ENCODE data around the gene FOLR1.
"Not testable (repeated sequence)": the region's sequence is repeated elsewhere in the genome, so short reads cannot be mapped to it uniquely, and the experiment has no call there.

DNA sequence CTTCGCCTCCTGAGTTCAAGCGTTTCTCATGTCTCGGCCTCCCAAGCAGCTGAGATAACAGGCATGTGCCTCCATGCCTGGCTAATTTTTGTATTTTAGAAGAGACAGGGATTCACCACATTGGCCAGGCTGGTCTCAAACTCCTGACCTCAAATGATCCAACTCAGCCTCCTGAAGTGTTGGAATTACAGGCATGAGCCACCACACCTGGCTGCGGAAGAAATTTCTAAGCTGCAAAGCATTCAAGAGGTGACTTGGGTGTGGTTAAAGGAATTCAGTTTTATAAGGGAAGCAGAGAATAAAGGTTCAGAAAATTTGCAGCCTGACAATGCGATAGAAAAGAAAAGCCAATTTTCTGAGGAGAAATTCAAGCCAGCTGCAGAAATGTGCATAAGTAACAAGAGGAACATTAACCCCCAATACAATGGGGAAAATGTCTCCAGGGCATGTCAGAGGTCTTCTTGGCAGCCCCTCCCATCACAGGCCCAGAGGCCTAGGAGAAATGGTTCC is 22.8 kb upstream of the FOLR1 start:
- not testable (repeated sequence) for TF ChIP-seq POLR2AphosphoS5, POLR2A (IDR thresholded peaks at IDR 0.05; ENCODE audit: low read depth, low read length)
